Suprapubic skin (tissue), 4 donors: ENCODE results near the gene TTLL7. TPM values are rescaled to one million over a fixed set of nuclear protein-coding genes. Genes with fewer than 3 reads are reported as not detected.

Source experiments
- DNase-seq, 2 donors: peaks; one replicate each; pipeline ENCODE4 v3.0.0-alpha.2; 2019; ENCODE audit warnings: low spot score in 2 of 2
- H3K27ac ChIP-seq: fragments of 200-600 bp; sonication (generic); one replicate; pipeline ENCODE4 v1.5.1; 2019
- H3K27me3 ChIP-seq: fragments of 200-600 bp; sonication (generic); one replicate; pipeline ENCODE4 v1.5.1; 2019
- H3K36me3 ChIP-seq: fragments of 200-600 bp; sonication (generic); one replicate; pipeline ENCODE4 v1.5.1; 2019
- H3K4me1 ChIP-seq: fragments of 200-600 bp; sonication (generic); one replicate; pipeline ENCODE4 v1.5.1; 2019
- H3K4me3 ChIP-seq: fragments of 200-600 bp; sonication (generic); one replicate; pipeline ENCODE4 v1.5.1; 2019; ENCODE audit warnings: mild to moderate bottlenecking
- H3K9me3 ChIP-seq: fragments of 200-600 bp; sonication (generic); one replicate; pipeline ENCODE4 v1.5.1; 2019
- CTCF ChIP-seq, 2 donors: fragments of 200-600 bp in 1 of 2; fragments of 450-650 bp in 1 of 2; sonication (generic) in 1 of 2; IDR thresholded peaks; one replicate each; pipeline ENCODE4 v1.5.1; 2016 to 2019; ENCODE audit warnings: antibody characterized with exemption in 2 of 2, mild to moderate bottlenecking in 1 of 2, moderate library complexity in 1 of 2
- EP300 ChIP-seq: sonication (generic); formaldehyde crosslinking; IDR thresholded peaks from one replicate; pipeline ENCODE4 v1.6.1; 2017; ENCODE audit warnings: antibody characterized with exemption
- POLR2A ChIP-seq, 2 donors: fragments of 450-650 bp; IDR thresholded peaks; one replicate each; pipeline ENCODE4 v1.6.1; 2017; ENCODE audit warnings: antibody characterized with exemption in 2 of 2, mild to moderate bottlenecking in 2 of 2, moderate library complexity in 2 of 2
- POLR2AphosphoS5 ChIP-seq, 3 donors: sonication (generic); formaldehyde crosslinking; IDR thresholded peaks; one replicate each; pipeline ENCODE4 v1.6.1; 2017; ENCODE audit warnings: antibody characterized with exemption in 3 of 3
- WGBS: methylation state at CpG from one replicate; pipeline ENCODE4 v1.1.5; 2018; 5-methylcytosine and 5-hydroxymethylcytosine counted together
- total RNA-seq, 4 donors: library from RNA; depleted of rRNA; stranded (reverse); fragments of >200 nt; gene quantifications; one replicate each; pipeline ENCODE4 v1.1.0, GENCODE V29; 2016

TTLL7 gene
- total RNA-seq, 4 donors from 2014 or later, result 1.5 to 3.1 (median 2.3) TPM

DNA sequence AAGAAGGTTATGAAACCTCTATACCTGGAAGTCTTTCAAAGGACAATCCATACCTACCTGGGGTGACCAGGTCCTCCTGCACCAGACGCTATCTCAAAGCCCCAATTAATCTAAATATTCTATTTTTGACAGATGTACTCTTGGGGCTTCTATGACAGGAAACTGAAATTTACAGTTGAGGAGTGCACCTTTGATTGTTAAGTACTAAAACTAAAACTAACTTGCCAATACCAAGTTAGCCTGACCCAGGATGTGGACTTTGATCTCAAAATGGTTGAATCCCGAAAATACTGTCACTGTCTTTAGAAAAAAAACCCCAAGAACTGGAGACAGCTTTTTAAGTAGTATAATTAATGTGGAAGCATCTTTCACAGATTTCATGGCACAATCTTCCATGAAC is 162.4 kb downstream of the TTLL7 start:
- DNase-seq, result no peak
- Histone ChIP-seq H3K9me3 (no peaks in the 10 kb centered on the region), H3K36me3 (no peaks in the 10 kb centered on the region), H3K4me1 (no peaks in the 10 kb centered on the region), H3K27me3 (no peaks in the 10 kb centered on the region), H3K4me3 (no peak overlapping the region), H3K27ac (no peak overlapping the region)
- no peak for TF ChIP-seq POLR2A (IDR thresholded peaks at IDR 0.05)
- no peak for TF ChIP-seq CTCF (IDR thresholded peaks at IDR 0.05)
- no peak for TF ChIP-seq POLR2AphosphoS5 (IDR thresholded peaks at IDR 0.05)
- TF ChIP-seq EP300, result no peak
- WGBS, result 91% methylated on average over 2 of the region's 2 CpGs

GRCh38 chr1:83834621-83835264 is 164.2 kb downstream of the TTLL7 start:
- no peak overlapping the region for H3K4me3 ChIP-seq
- no peak for TF ChIP-seq POLR2AphosphoS5 (IDR thresholded peaks at IDR 0.05)
- TF ChIP-seq EP300, result no peak
- no peak for TF ChIP-seq CTCF (IDR thresholded peaks at IDR 0.05)
- H3K27me3 ChIP-seq, result no peaks in the 10 kb centered on the region
- no peaks in the 10 kb centered on the region for H3K36me3 ChIP-seq
- no peaks in the 10 kb centered on the region for H3K9me3 ChIP-seq
- H3K27ac ChIP-seq, result no peak overlapping the region
- WGBS, result 87% methylated on average over 4 of the region's 4 CpGs
- DNase-seq, result no peak
- H3K4me1 ChIP-seq, result no peaks in the 10 kb centered on the region

GRCh38 chr1:83832194-83832593 is 166.7 kb downstream of the TTLL7 start:
- H3K27ac ChIP-seq, result no peak overlapping the region
- H3K4me1 ChIP-seq, result no peaks in the 10 kb centered on the region
- no peaks in the 10 kb centered on the region for H3K36me3 ChIP-seq
- no peaks in the 10 kb centered on the region for H3K27me3 ChIP-seq
- no peak for DNase-seq
- H3K9me3 ChIP-seq, result no peaks in the 10 kb centered on the region
- WGBS, result 89% methylated on average over 1 of the region's 1 CpG
- H3K4me3 ChIP-seq, result no peak overlapping the region
- TF ChIP-seq EP300 (no peak), POLR2AphosphoS5 (IDR thresholded peaks at IDR 0.05) (no peak), POLR2A (IDR thresholded peaks at IDR 0.05) (no peak), CTCF (IDR thresholded peaks at IDR 0.05) (no peak)

- no peak for DNase-seq
- TF ChIP-seq CTCF (IDR thresholded peaks at IDR 0.05) (no peak), POLR2AphosphoS5 (IDR thresholded peaks at IDR 0.05) (no peak), EP300 (no peak), POLR2A (IDR thresholded peaks at IDR 0.05) (no peak)
- Histone ChIP-seq H3K9me3 (no peaks in the 10 kb centered on the region), H3K4me1 (no peaks in the 10 kb centered on the region), H3K27ac (no peak overlapping the region), H3K27me3 (no peaks in the 10 kb centered on the region), H3K4me3 (no peak overlapping the region), H3K36me3 (no peaks in the 10 kb centered on the region)
- WGBS, result 93% methylated on average over 7 of the region's 7 CpGs
Measured at GRCh38 chr1:83829106-83829505, 169.8 kb downstream of the TTLL7 start.

- 64% methylated on average over 1 of the region's 1 CpG for WGBS
- no peaks in the 10 kb centered on the region for H3K36me3 ChIP-seq
- no peak for DNase-seq
- H3K4me3 ChIP-seq, result no peak overlapping the region
- no peaks in the 10 kb centered on the region for H3K9me3 ChIP-seq
- H3K27ac ChIP-seq, result no peak overlapping the region
- no peaks in the 10 kb centered on the region for H3K4me1 ChIP-seq
- no peaks in the 10 kb centered on the region for H3K27me3 ChIP-seq
- TF ChIP-seq CTCF (IDR thresholded peaks at IDR 0.05), result no peak
- no peak for TF ChIP-seq POLR2AphosphoS5 (IDR thresholded peaks at IDR 0.05)
- no peak for TF ChIP-seq EP300
- TF ChIP-seq POLR2A (IDR thresholded peaks at IDR 0.05), result no peak
Measured at GRCh38 chr1:83828456-83828855, 170.5 kb downstream of the TTLL7 start.
